AG04449 (cell line): ENCODE data around the gene LPP.

ENCODE experiments used
- CTCF ChIA-PET: fragments of 350-600 bp; formaldehyde crosslinking; extraction: SDS; loops from one replicate; lab custom pipeline; 2021; ENCODE audit warnings: antibody characterized with exemption; lab: Yijun Ruan, JAX
- POLR2A ChIA-PET: fragments of 400-600, 350-600 bp; formaldehyde crosslinking; extraction: SDS; loops from one replicate; lab custom pipeline; 2020; ENCODE audit warnings: antibody characterized with exemption, inconsistent platforms; lab: Yijun Ruan, JAX
- DNase-seq: peaks from one replicate; pipeline ENCODE4 v3.0.0-alpha.2; 2010; ENCODE audit warnings: low read depth, low spot score
- H3K4me3 ChIP-seq: 2 replicates; pipeline ENCODE4 v1.5.1; 2011; ENCODE audit warnings: low read depth, mild to moderate bottlenecking, control low read depth, low read length
- CTCF ChIP-seq: IDR thresholded peaks from one replicate; pipeline ENCODE4 v1.5.1; 2011; ENCODE audit warnings: mild to moderate bottlenecking, moderate library complexity, low read length, control low read depth, inconsistent platforms; ENCODE audit not compliant: insufficient read depth; ENCODE audit errors: missing control alignments

LPP gene

GRCh38 chr3:188798556-188799145, 644.7 kb downstream of the LPP start:
- no peak overlapping the region for H3K4me3 ChIP-seq
- DNase-seq = no peak
- POLR2A ChIA-PET = no interaction called here
- CTCF ChIA-PET = interaction anchor here (0.9 to 3.0 kb wide), 3 partner anchors 149 to 1058 kb away, joined by 3 to 12 read pairs (median 11); no protein-coding TSS in a partner anchor
- TF ChIP-seq CTCF = no peak

GRCh38 chr3:188801393-188801792, 647.4 kb downstream of the LPP start:
- TF ChIP-seq CTCF = no peak
- CTCF ChIA-PET = interaction anchor here (1.1 kb wide), 1 partner anchor 155 kb away, joined by 3 read pairs; no protein-coding TSS in a partner anchor
- POLR2A ChIA-PET = no interaction called here
- H3K4me3 ChIP-seq = no peak overlapping the region
- DNase-seq = no peak

GRCh38 chr3:188802645-188803044, 648.7 kb downstream of the LPP start:
- no peak for DNase-seq
- no peak overlapping the region for H3K4me3 ChIP-seq
- ChIA-PET POLR2A (no interaction called here), CTCF (interaction anchor here (0.7 to 1.0 kb wide), 3 partner anchors 16 to 155 kb away, joined by 3 read pairs; no protein-coding TSS in a partner anchor)
- TF ChIP-seq CTCF = no peak

- DNase-seq = no peak
- POLR2A ChIA-PET = no interaction called here
- CTCF ChIA-PET = no interaction called here
- TF ChIP-seq CTCF = no peak
- H3K4me3 ChIP-seq = no peak overlapping the region
Measured at GRCh38 chr3:188807006-188807405, 653.0 kb downstream of the LPP start.

GRCh38 chr3:188812198-188812597, 658.2 kb downstream of the LPP start:
- no peak for DNase-seq
- ChIA-PET POLR2A (interaction anchor here (0.7 kb wide), 1 partner anchor 20 kb away, joined by 3 read pairs; no protein-coding TSS in a partner anchor), CTCF (interaction anchor here (0.8 kb wide), 1 partner anchor 1071 kb away, joined by 4 read pairs; no protein-coding TSS in a partner anchor)
- TF ChIP-seq CTCF = no peak
- no peak overlapping the region for H3K4me3 ChIP-seq

GRCh38 chr3:188814581-188814980, 660.6 kb downstream of the LPP start:
- DNase-seq = no peak
- CTCF ChIA-PET = interaction anchor here (1.2 to 2.2 kb wide), 2 partner anchors 141 to 1075 kb away, joined by 3 to 6 read pairs; no protein-coding TSS in a partner anchor
- no peak for TF ChIP-seq CTCF
- POLR2A ChIA-PET = interaction anchor here (0.6 kb wide), 1 partner anchor 19 kb away, joined by 3 read pairs; no protein-coding TSS in a partner anchor
- no peak overlapping the region for H3K4me3 ChIP-seq
